ENCODE data around the gene MAS1L. TPM values are rescaled to one million over a fixed set of nuclear protein-coding genes. Genes with fewer than 3 reads are reported as not detected.

MAS1L gene
- total RNA-seq, 1 experiment from 2014 or later = not detected

DNA sequence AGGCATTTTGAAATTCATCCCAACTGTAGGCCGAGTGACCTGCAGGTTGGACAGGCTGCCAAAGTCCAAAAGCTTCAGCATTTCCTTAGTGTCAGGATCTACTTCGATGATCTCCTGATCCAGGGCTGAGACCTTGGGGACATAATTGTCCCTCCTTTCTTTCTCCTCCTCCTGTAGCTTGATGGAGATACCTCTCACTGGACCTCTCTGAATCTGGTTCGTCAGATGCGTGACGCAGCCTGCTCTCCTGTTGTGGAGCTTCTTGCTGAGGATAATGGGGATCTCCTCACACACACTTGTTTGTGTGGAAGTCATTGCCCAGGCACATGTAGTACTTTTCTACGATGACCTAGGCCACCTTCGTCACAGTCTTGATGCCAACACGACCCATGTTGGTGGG, 1.5 kb upstream of the MAS1L start:
- H3K36me3 ChIP-seq (ENCODE audit: control insufficient read depth in 1 of 2, insufficient read depth in 2 of 2, low read length in 2 of 2) = no peaks in the 10 kb centered on the region
- no peak overlapping the region for H3K4me3 ChIP-seq (replicated peaks in 1 of 2; ENCODE audit: low read depth in 1 of 2, low read length in 2 of 2)
- BruUV-seq (replicated peaks) = no TSS peak
- intact Hi-C loops (cut with micrococcal nuclease) = no loop called here
- no peaks in the 10 kb centered on the region; the same call in 1 of the 2 replicates for H3K9me2 ChIP-seq (ENCODE audit: insufficient read depth)
- TF ChIP-seq SIN3A (IDR thresholded peaks at IDR 0.05; ENCODE audit: low read depth) = no peak
- no peak for TF ChIP-seq SP1 (IDR thresholded peaks at IDR 0.05; ENCODE audit: low read depth)
- no peak for TF ChIP-seq YY1 (IDR thresholded peaks at IDR 0.05; ENCODE audit: extremely low read depth, insufficient replicate concordance, low read depth, low read length)
- TF ChIP-seq, protein P1, sequence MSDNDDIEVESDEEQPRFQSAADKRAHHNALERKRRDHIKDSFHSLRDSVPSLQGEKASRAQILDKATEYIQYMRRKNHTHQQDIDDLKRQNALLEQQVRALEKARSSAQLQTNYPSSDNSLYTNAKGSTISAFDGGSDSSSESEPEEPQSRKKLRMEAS (IDR thresholded peaks at IDR 0.05) = no peak
- no peak for TF ChIP-seq EZH2phosphoT487 (IDR thresholded peaks at IDR 0.05; ENCODE audit: borderline replicate concordance)
- TF ChIP-seq ZFX (IDR thresholded peaks at IDR 0.05) = no peak
- no peak for TF ChIP-seq FOSL1 (IDR thresholded peaks at IDR 0.05; ENCODE audit: low read depth)
- no peak for TF ChIP-seq CEBPB (IDR thresholded peaks at IDR 0.05; ENCODE audit: low read depth)
- TF ChIP-seq CBX3 (IDR thresholded peaks at IDR 0.05; ENCODE audit: low read depth) = no peak
- TF ChIP-seq ZNF274 (IDR thresholded peaks at IDR 0.05; ENCODE audit: low read depth, low read length) = no peak
- no peak for TF ChIP-seq ELF1 (IDR thresholded peaks at IDR 0.05; ENCODE audit: borderline replicate concordance, low read depth)
- no peak for TF ChIP-seq RAD21 (IDR thresholded peaks at IDR 0.05; ENCODE audit: low read depth)
- TF ChIP-seq, protein P2, sequence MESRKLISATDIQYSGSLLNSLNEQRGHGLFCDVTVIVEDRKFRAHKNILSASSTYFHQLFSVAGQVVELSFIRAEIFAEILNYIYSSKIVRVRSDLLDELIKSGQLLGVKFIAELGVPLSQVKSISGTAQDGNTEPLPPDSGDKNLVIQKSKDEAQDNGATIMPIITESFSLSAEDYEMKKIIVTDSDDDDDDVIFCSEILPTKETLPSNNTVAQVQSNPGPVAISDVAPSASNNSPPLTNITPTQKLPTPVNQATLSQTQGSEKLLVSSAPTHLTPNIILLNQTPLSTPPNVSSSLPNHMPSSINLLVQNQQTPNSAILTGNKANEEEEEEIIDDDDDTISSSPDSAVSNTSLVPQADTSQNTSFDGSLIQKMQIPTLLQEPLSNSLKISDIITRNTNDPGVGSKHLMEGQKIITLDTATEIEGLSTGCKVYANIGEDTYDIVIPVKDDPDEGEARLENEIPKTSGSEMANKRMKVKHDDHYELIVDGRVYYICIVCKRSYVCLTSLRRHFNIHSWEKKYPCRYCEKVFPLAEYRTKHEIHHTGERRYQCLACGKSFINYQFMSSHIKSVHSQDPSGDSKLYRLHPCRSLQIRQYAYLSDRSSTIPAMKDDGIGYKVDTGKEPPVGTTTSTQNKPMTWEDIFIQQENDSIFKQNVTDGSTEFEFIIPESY (IDR thresholded peaks at IDR 0.05; ENCODE audit: extremely low read depth, insufficient replicate concordance, low read length) = no peak
- TF ChIP-seq, protein P3, sequence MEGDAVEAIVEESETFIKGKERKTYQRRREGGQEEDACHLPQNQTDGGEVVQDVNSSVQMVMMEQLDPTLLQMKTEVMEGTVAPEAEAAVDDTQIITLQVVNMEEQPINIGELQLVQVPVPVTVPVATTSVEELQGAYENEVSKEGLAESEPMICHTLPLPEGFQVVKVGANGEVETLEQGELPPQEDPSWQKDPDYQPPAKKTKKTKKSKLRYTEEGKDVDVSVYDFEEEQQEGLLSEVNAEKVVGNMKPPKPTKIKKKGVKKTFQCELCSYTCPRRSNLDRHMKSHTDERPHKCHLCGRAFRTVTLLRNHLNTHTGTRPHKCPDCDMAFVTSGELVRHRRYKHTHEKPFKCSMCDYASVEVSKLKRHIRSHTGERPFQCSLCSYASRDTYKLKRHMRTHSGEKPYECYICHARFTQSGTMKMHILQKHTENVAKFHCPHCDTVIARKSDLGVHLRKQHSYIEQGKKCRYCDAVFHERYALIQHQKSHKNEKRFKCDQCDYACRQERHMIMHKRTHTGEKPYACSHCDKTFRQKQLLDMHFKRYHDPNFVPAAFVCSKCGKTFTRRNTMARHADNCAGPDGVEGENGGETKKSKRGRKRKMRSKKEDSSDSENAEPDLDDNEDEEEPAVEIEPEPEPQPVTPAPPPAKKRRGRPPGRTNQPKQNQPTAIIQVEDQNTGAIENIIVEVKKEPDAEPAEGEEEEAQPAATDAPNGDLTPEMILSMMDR (IDR thresholded peaks at IDR 0.05 in 2 of 3, conservative IDR thresholded peaks at IDR 0.05 in 1 of 3; ENCODE audit: borderline replicate concordance in 1 of 3, insufficient read depth in 1 of 3, low read depth in 2 of 3, low read length in 2 of 3) = no peak
- no peaks in the 10 kb centered on the region for H3K9me3 ChIP-seq (ENCODE audit: control insufficient read depth in 1 of 2, insufficient read depth in 1 of 2, low read depth in 1 of 2, low read length in 2 of 2)
- RAD21 ChIA-PET (ENCODE audit: low non-redundant PET in 1 of 2, low total read pairs in 2 of 2, uncharacterized antibody in 2 of 2, unreplicated experiment in 2 of 2) = no interaction called here
- H3K27me3 ChIP-seq (ENCODE audit: insufficient read depth, low read length) = peaks cover 4% of the 10 kb centered on the region; the same call in 1 of the 2 replicates
- POLR2A ChIA-PET = no interaction called here
- H3K4me1 ChIP-seq (ENCODE audit: control insufficient read depth in 1 of 2, insufficient read depth in 2 of 2, low read length in 2 of 2) = no peaks in the 10 kb centered on the region
- H3K79me2 ChIP-seq (ENCODE audit: insufficient read depth, low read length) = no peaks in the 10 kb centered on the region
- no peak overlapping the region for H3K4me2 ChIP-seq (ENCODE audit: low read length)
- no peaks in the 10 kb centered on the region for H4K20me1 ChIP-seq (ENCODE audit: insufficient read depth)
- CTCF ChIA-PET = no interaction called here
- ATAC-seq = no peak
- H3K9ac ChIP-seq (ENCODE audit: low read length) = no peak overlapping the region
- H3K27ac ChIP-seq (ENCODE audit: low read depth, low read length) = no peak overlapping the region
- DNase-seq (ENCODE audit: low read depth, low spot score) = no peak
- H2AFZ ChIP-seq (ENCODE audit: low read depth, low read length, poor library complexity, severe bottlenecking) = no peak overlapping the region

Data from HCT116 (cell line).